ENCODE data around the gene LRRC18.

GRCh38 chr10:48951707-48952106 lies 12.1 kb upstream of the LRRC18 start:
- TF ChIP-seq CTCF (IDR thresholded peaks at IDR 0.05) (no peak), POLR2A (IDR thresholded peaks at IDR 0.05) (no peak), EP300 (IDR thresholded peaks at IDR 0.05) (no peak)
